Right atrium auricular region (tissue), 2 donors: ENCODE measurements around the gene MUC16. TPM values are rescaled to one million over a fixed set of nuclear protein-coding genes. Genes with fewer than 3 reads are reported as not detected.

Source experiments
- DNase-seq: peaks from one replicate; pipeline ENCODE4 v3.0.0-alpha.2; 2019; ENCODE audit warnings: low spot score
- H3K27ac ChIP-seq, 2 donors: fragments of 200-600 bp; sonication (generic); 1 replicate in 1 of 2; 2 replicates in 1 of 2; pipeline ENCODE4 v1.5.1; 2016 to 2019
- H3K27me3 ChIP-seq, 2 donors: fragments of 200-600 bp; sonication (generic); one replicate each; pipeline versions ENCODE4 v1.5.1 to v1.6.0; 2017 to 2019
- H3K36me3 ChIP-seq: fragments of 200-600 bp; sonication (generic); one replicate; pipeline ENCODE4 v1.5.1; 2016
- H3K4me1 ChIP-seq, 2 donors: fragments of 200-600 bp; sonication (generic); one replicate each; pipeline versions ENCODE4 v1.5.1 to v1.6.0; 2017 to 2019
- H3K4me3 ChIP-seq, 2 donors: fragments of 200-600 bp; sonication (generic); 1 replicate in 1 of 2; 2 replicates in 1 of 2; pipeline ENCODE4 v1.5.1; 2017 to 2019; ENCODE audit warnings: mild to moderate bottlenecking in 1 of 2, moderate library complexity in 1 of 2
- H3K9me3 ChIP-seq, 2 donors: fragments of 200-600 bp; sonication (generic); one replicate each; pipeline ENCODE4 v1.5.1; 2019
- CTCF ChIP-seq, 2 donors: fragments of 200-600 bp; sonication (generic); IDR thresholded peaks; one replicate each; pipeline ENCODE4 v1.5.1; 2019; ENCODE audit warnings: antibody characterized with exemption in 2 of 2
- total RNA-seq, 2 donors: library from RNA; depleted of rRNA; stranded (reverse); fragments of >200 nt; gene quantifications; one replicate each; pipeline ENCODE4 v1.1.0, GENCODE V29; 2016

The MUC16 gene
- total RNA-seq, 2 donors from 2014 or later, result 2.6 to 21.3 TPM

DNA sequence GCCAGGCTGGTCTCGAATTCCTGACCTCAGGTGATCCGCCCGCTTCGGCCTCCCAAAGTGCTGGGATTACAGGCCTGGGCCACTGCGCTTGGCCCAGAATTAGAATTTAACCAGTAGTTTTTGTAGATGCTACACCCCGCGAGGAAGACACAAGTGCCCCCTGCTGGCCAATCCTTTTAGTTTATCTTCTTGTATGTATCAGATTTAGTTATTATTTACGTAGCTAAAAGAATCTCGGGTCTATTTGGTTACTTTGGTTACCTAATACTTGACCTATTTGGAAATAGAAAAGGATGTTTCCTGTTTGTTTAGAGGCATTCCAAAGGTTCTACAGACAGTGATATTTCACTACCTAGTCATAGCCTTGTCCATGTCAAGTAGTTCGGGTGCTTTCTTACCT lies 22.0 kb downstream of the MUC16 start:
- H3K36me3 ChIP-seq, result no peaks in the 10 kb centered on the region
- H3K27me3 ChIP-seq, result no peaks in the 10 kb centered on the region
- H3K4me3 ChIP-seq, result no peak overlapping the region
- H3K27ac ChIP-seq, result no peak overlapping the region
- peak in 1 of 2 donors; percentile 25 for TF ChIP-seq CTCF (IDR thresholded peaks at IDR 0.05)
- no peaks in the 10 kb centered on the region for H3K4me1 ChIP-seq
- no peaks in the 10 kb centered on the region for H3K9me3 ChIP-seq
- DNase-seq, result no peak

GRCh38 chr19:8986296-8986695 lies 23.9 kb downstream of the MUC16 start:
- DNase-seq, result no peak
- no peak for TF ChIP-seq CTCF (IDR thresholded peaks at IDR 0.05)
- H3K9me3 ChIP-seq, result no peaks in the 10 kb centered on the region
- H3K27ac ChIP-seq, result no peak overlapping the region
- no peaks in the 10 kb centered on the region for H3K27me3 ChIP-seq
- no peak overlapping the region for H3K4me3 ChIP-seq
- no peaks in the 10 kb centered on the region for H3K36me3 ChIP-seq
- no peaks in the 10 kb centered on the region for H3K4me1 ChIP-seq

- no peak for DNase-seq
- H3K9me3 ChIP-seq, result no peaks in the 10 kb centered on the region
- no peak for TF ChIP-seq CTCF (IDR thresholded peaks at IDR 0.05)
- no peak overlapping the region for H3K4me3 ChIP-seq
- no peaks in the 10 kb centered on the region for H3K4me1 ChIP-seq
- H3K27me3 ChIP-seq, result no peaks in the 10 kb centered on the region
- no peaks in the 10 kb centered on the region for H3K36me3 ChIP-seq
- H3K27ac ChIP-seq, result no peak overlapping the region
Measured at GRCh38 chr19:8973501-8974091, 36.6 kb downstream of the MUC16 start.

GRCh38 chr19:8965887-8966286 lies 44.3 kb downstream of the MUC16 start:
- H3K36me3 ChIP-seq, result no peaks in the 10 kb centered on the region
- no peak for DNase-seq
- no peak for TF ChIP-seq CTCF (IDR thresholded peaks at IDR 0.05)

More at GRCh38 chr19:8965887-8966286, 44.3 kb downstream of the MUC16 start:
- no peak overlapping the region for H3K27ac ChIP-seq
- H3K4me1 ChIP-seq, result no peaks in the 10 kb centered on the region
- no peaks in the 10 kb centered on the region for H3K9me3 ChIP-seq
- no peak overlapping the region for H3K4me3 ChIP-seq
- no peaks in the 10 kb centered on the region for H3K27me3 ChIP-seq

Other genes starting within 250 kb of the MUC16 start
- gene ZNF558, start 178.1 kb downstream of the MUC16 start, total RNA-seq, result 10 to 100 TPM; 14.5 to 16.8 TPM
- not detected for gene MBD3L1, start 178.0 kb downstream of the MUC16 start, total RNA-seq
- not detected for gene OR1M1, start 76.7 kb upstream of the MUC16 start, total RNA-seq
- gene OR7G2, start 97.1 kb upstream of the MUC16 start, total RNA-seq, result not detected
- gene OR7G1, start 105.4 kb upstream of the MUC16 start, total RNA-seq, result not detected
- not detected for gene OR7G3, start 116.5 kb upstream of the MUC16 start, total RNA-seq
- gene ZNF317, start 130.0 kb upstream of the MUC16 start, total RNA-seq, result 10 to 100 TPM in 1 of 2 donors, 1 to 10 TPM in 1; 8.9 to 15.8 TPM
- gene OR7D2, start 168.6 kb upstream of the MUC16 start, total RNA-seq, result not detected
- gene OR7D4, start 209.2 kb upstream of the MUC16 start, total RNA-seq, result not detected
- gene OR7E24, start 240.5 kb upstream of the MUC16 start, total RNA-seq, result not detected